CD4-positive, alpha-beta T cell (primary cell): ENCODE results near the gene SLC11A2. TPM values are rescaled to one million over a fixed set of nuclear protein-coding genes. Genes with fewer than 3 reads are reported as not detected.
A peak's percentile ranks its signal among the peaks of the same experiment; 100 is the strongest.

ENCODE experiments used
- ATAC-seq: fragments of 200-7000 bp; cut with Tn5 transposase; one replicate; pipeline ENCODE4 v1.10.0; 2022; ENCODE audit warnings: mild to moderate bottlenecking; ENCODE audit not compliant: poor library complexity
- CTCF ChIA-PET: fragments of 350-600 bp; sonication (Branson Sonifier 250); formaldehyde crosslinking; loops from one replicate; lab custom pipeline; 2021; ENCODE audit warnings: antibody characterized with exemption, inconsistent platforms; lab: Charles Lee
- POLR2A ChIA-PET: fragments of 350-600 bp; sonication (Branson Sonifier 250); formaldehyde crosslinking; loops from one replicate; lab custom pipeline; 2021; ENCODE audit warnings: antibody characterized with exemption, inconsistent platforms; lab: Charles Lee
- DNase-seq, 14 experiments: peaks; one replicate each; pipeline ENCODE4 v3.0.0-alpha.2; 2013 to 2020; ENCODE audit warnings: mixed read lengths in 2 of 14
- H3K27ac ChIP-seq, 2 donors: one replicate each; pipeline versions ENCODE4 v1.5.1 to v1.7.0; 2013; ENCODE audit warnings: low read length in 2 of 2, low read depth in 1 of 2, mild to moderate bottlenecking in 1 of 2
- H3K27me3 ChIP-seq, 2 experiments: 1 replicate in 1 of 2; 2 replicates in 1 of 2; pipeline versions ENCODE4 v1.6.1 to v1.7.0; 2013; ENCODE audit warnings: low read length in 2 of 2, control low read depth in 1 of 2, mild to moderate bottlenecking in 1 of 2, moderate library complexity in 1 of 2; ENCODE audit not compliant: insufficient read depth in 2 of 2, control insufficient read depth in 1 of 2
- H3K36me3 ChIP-seq: one replicate; pipeline ENCODE4 v1.6.1; 2013; ENCODE audit warnings: low read length, control low read depth; ENCODE audit not compliant: insufficient read depth
- H3K4me1 ChIP-seq: one replicate; pipeline ENCODE4 v1.6.1; 2013; ENCODE audit warnings: low read length, control low read depth; ENCODE audit not compliant: insufficient read depth
- H3K4me3 ChIP-seq: one replicate; pipeline ENCODE4 v1.5.1; 2013; ENCODE audit warnings: mild to moderate bottlenecking, low read length, moderate library complexity
- H3K9me3 ChIP-seq, 2 experiments: 1 replicate in 1 of 2; 2 replicates in 1 of 2; pipeline versions ENCODE4 v1.6.1 to v1.7.0; 2013; ENCODE audit warnings: low read length in 2 of 2, mild to moderate bottlenecking in 2 of 2, control low read depth in 1 of 2, moderate library complexity in 1 of 2; ENCODE audit not compliant: control insufficient read depth in 1 of 2, insufficient read depth in 1 of 2
- H3K27ac Mint-ChIP-seq: one replicate; pipeline ENCODE4 v1.8.0; 2020; ENCODE audit warnings: mixed read lengths
- H3K27me3 Mint-ChIP-seq: one replicate; pipeline ENCODE4 v1.8.0; 2021; ENCODE audit warnings: mixed read lengths
- H3K36me3 Mint-ChIP-seq: one replicate; pipeline ENCODE4 v1.8.0; 2021; ENCODE audit warnings: low read depth, mixed read lengths
- H3K4me1 Mint-ChIP-seq: one replicate; pipeline ENCODE4 v1.8.0; 2021; ENCODE audit warnings: low read depth, mixed read lengths
- H3K4me3 Mint-ChIP-seq: one replicate; pipeline ENCODE4 v1.8.0; 2020; ENCODE audit warnings: mild to moderate bottlenecking, mixed read lengths
- H3K9me3 Mint-ChIP-seq: one replicate; pipeline ENCODE4 v1.8.0; 2020; ENCODE audit warnings: mixed read lengths
- intact Hi-C, 2 experiments: fragments of 100-400 bp; cut with DNase I in 1 of 2; cut with micrococcal nuclease in 1 of 2; formaldehyde crosslinking; loops; one replicate each; pipeline versions ENCODE4 v1.15.1 to v1.9.0; 2023 to 2025; cut with DNase I, micrococcal nuclease
- total RNA-seq, 174 experiments: library from RNA in 2 of 174; stranded (reverse) in 2 of 174; gene quantifications; one replicate each; pipeline ENCODE4 v1.2.3 and lab custom pipeline; 2021 to 2026
- TF ChIP-seq, protein P1 (sequence below): fragments of 200-600 bp; IDR thresholded peaks from one replicate; pipeline ENCODE4 v1.8.0; 2022; ENCODE audit warnings: antibody characterized with exemption, mild to moderate bottlenecking

The SLC11A2 gene
- total RNA-seq, 2 experiments from 2014 or later, result 43.6 to 47.7 TPM

DNA sequence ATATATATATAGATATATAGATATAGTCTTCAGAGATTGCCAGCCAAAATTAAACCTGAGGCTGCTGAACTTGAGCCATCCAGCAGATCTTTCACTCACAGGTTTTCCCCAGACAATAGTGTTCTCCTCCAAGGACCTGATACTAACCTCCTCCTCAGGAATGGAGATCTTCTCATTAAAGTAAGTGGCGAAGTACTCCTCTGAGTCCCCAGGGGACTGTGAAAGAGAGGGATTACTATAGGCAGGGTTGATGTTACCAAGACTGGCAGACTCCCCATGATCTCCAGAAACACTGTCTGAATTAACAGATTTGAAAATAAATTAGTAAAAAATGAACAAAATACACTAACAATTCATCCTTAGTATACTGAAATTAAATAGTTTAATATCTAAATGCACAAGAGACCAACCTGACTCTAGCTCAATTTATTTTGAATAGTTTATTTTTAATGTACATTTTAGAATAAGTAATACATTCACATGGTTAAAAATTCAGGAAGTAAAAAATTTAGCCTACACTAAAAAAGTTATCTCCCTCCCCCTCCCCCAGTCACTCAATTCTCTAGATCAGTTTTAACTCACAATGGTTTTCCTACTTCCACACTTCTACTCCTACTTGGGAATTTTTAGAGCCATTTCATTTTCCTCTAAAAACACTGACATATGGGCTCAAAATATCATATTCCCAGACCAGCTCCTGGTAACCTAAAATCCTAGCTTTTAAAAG, 17.7 kb downstream of the SLC11A2 start:
- TF ChIP-seq, protein P1, sequence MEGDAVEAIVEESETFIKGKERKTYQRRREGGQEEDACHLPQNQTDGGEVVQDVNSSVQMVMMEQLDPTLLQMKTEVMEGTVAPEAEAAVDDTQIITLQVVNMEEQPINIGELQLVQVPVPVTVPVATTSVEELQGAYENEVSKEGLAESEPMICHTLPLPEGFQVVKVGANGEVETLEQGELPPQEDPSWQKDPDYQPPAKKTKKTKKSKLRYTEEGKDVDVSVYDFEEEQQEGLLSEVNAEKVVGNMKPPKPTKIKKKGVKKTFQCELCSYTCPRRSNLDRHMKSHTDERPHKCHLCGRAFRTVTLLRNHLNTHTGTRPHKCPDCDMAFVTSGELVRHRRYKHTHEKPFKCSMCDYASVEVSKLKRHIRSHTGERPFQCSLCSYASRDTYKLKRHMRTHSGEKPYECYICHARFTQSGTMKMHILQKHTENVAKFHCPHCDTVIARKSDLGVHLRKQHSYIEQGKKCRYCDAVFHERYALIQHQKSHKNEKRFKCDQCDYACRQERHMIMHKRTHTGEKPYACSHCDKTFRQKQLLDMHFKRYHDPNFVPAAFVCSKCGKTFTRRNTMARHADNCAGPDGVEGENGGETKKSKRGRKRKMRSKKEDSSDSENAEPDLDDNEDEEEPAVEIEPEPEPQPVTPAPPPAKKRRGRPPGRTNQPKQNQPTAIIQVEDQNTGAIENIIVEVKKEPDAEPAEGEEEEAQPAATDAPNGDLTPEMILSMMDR, result no peak
- CTCF ChIA-PET, result interaction anchor here (1.2 to 2.1 kb wide), 5 partner anchors 16 to 243 kb away, joined by 3 to 10 read pairs (median 5); partner anchors contain the start of gene SLC11A2
- Mint-ChIP-seq H3K9me3 (no peaks in the 10 kb centered on the region), H3K36me3 (peaks cover 48% of the 10 kb centered on the region), H3K4me1 (peaks cover 47% of the 10 kb centered on the region), H3K27ac (peak overlapping the region; percentile 81), H3K4me3 (peak overlapping the region; percentile 62), H3K27me3 (no peaks in the 10 kb centered on the region)
- Histone ChIP-seq H3K36me3 (peaks cover 42% of the 10 kb centered on the region), H3K9me3 (no peaks in the 10 kb centered on the region), H3K4me1 (peaks cover 13% of the 10 kb centered on the region), H3K27me3 (no peaks in the 10 kb centered on the region), H3K4me3 (no peak overlapping the region), H3K27ac (peak overlapping the region in 1 of 2 donors; percentile 49)
- POLR2A ChIA-PET, result interaction anchor here (1.2 to 4.6 kb wide), 5 partner anchors 14 to 361 kb away, joined by 3 to 34 read pairs (median 6); partner anchors contain the start of genes ATF1 and SLC11A2
- intact Hi-C loops, result loop anchor here (1.0 to 2.0 kb wide), 3 partner anchors 16 to 183 kb away; no protein-coding TSS in a partner anchor
- ATAC-seq (no peak), DNase-seq (no peak)

- Histone ChIP-seq H3K27me3 (no peaks in the 10 kb centered on the region), H3K4me1 (peaks cover 9% of the 10 kb centered on the region), H3K36me3 (peaks cover 44% of the 10 kb centered on the region), H3K27ac (no peak overlapping the region), H3K4me3 (no peak overlapping the region), H3K9me3 (no peaks in the 10 kb centered on the region)
- H3K4me3 Mint-ChIP-seq, result no peak overlapping the region
- ATAC-seq (no peak), DNase-seq (no peak)
- intact Hi-C loops, result no loop called here
- no peaks in the 10 kb centered on the region for H3K9me3 Mint-ChIP-seq
- H3K27me3 Mint-ChIP-seq, result no peaks in the 10 kb centered on the region
- H3K4me1 Mint-ChIP-seq, result peaks cover 23% of the 10 kb centered on the region
- TF ChIP-seq, protein P1, result no peak
- no peak overlapping the region for H3K27ac Mint-ChIP-seq
- CTCF ChIA-PET, result interaction anchor here (1.4 kb wide), 1 partner anchor 241 kb away, joined by 4 read pairs; no protein-coding TSS in a partner anchor
- peaks cover 68% of the 10 kb centered on the region for H3K36me3 Mint-ChIP-seq
- POLR2A ChIA-PET, result interaction anchor here (4.6 kb wide), 1 partner anchor 19 kb away, joined by 34 read pairs; the partner anchor contains the start of gene SLC11A2
Observed at GRCh38 chr12:51005671-51006070, 20.5 kb downstream of the SLC11A2 start.

GRCh38 chr12:51005030-51005429, 21.2 kb downstream of the SLC11A2 start:
- Histone ChIP-seq H3K9me3 (no peaks in the 10 kb centered on the region), H3K4me3 (no peak overlapping the region), H3K27me3 (no peaks in the 10 kb centered on the region), H3K27ac (no peak overlapping the region), H3K4me1 (peaks cover 9% of the 10 kb centered on the region), H3K36me3 (peaks cover 49% of the 10 kb centered on the region)
- TF ChIP-seq, protein P1, result no peak
- no peak for ATAC-seq
- POLR2A ChIA-PET, result no interaction called here
- CTCF ChIA-PET, result interaction anchor here (1.4 kb wide), 1 partner anchor 240 kb away, joined by 4 read pairs; no protein-coding TSS in a partner anchor
- no peak for DNase-seq
- Mint-ChIP-seq H3K27me3 (no peaks in the 10 kb centered on the region), H3K4me3 (no peak overlapping the region), H3K36me3 (peaks cover 75% of the 10 kb centered on the region), H3K9me3 (no peaks in the 10 kb centered on the region), H3K27ac (no peak overlapping the region), H3K4me1 (peaks cover 19% of the 10 kb centered on the region)
- intact Hi-C loops, result no loop called here
